GM12873 (cell line): ENCODE results near the gene PRICKLE4.
A peak's percentile ranks its signal among the peaks of the same experiment; 100 is the strongest.

Experiments used
- TF ChIP-seq, protein P1 (sequence below): IDR thresholded peaks from 2 replicates; pipeline ENCODE4 v1.5.1; 2012; ENCODE audit warnings: low read depth, mild to moderate bottlenecking, moderate library complexity, low read length, control low read depth; ENCODE audit not compliant: insufficient read depth; ENCODE audit errors: missing control alignments

The PRICKLE4 gene

GRCh38 chr6:41780551-41781365 lies at the start of gene PRICKLE4:
Gene PRICKLE4 (plus strand): TSS chr6:41780782. CDS start chr6:41783474, 2,692 bp downstream.
- TF ChIP-seq, protein P1, sequence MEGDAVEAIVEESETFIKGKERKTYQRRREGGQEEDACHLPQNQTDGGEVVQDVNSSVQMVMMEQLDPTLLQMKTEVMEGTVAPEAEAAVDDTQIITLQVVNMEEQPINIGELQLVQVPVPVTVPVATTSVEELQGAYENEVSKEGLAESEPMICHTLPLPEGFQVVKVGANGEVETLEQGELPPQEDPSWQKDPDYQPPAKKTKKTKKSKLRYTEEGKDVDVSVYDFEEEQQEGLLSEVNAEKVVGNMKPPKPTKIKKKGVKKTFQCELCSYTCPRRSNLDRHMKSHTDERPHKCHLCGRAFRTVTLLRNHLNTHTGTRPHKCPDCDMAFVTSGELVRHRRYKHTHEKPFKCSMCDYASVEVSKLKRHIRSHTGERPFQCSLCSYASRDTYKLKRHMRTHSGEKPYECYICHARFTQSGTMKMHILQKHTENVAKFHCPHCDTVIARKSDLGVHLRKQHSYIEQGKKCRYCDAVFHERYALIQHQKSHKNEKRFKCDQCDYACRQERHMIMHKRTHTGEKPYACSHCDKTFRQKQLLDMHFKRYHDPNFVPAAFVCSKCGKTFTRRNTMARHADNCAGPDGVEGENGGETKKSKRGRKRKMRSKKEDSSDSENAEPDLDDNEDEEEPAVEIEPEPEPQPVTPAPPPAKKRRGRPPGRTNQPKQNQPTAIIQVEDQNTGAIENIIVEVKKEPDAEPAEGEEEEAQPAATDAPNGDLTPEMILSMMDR = no peak

DNA sequence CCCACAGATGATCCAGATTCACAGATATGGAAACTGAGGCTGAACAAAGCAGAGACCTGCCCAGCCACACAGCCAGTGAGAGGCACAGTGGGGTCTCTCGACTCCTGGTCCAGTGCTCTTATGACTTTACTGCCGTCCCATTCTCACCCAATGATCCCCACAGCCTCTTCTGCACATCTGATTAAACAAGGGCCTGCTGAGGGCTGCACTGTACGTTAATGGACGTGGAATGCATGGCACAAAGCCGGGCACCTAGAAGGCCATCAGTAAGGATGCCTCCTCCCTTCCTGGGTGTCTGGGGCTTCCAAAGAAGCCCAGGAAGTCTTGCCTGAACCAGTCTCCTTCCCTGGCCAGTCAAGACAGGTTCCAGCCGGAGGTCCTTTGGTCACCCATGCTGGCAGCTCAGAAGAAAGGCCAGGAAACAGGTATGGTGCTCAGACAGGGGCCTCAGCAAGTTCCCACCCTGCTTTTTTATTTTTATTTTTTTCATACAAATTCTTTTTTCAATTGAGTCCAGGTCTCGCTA lies 49.0 kb upstream of the PRICKLE4 start:
- TF ChIP-seq, protein P1 = no peak

- TF ChIP-seq, protein P1 = no peak
Measured at GRCh38 chr6:41732149-41732548, 48.4 kb upstream of the PRICKLE4 start.

GRCh38 chr6:41732591-41733359 lies 47.8 kb upstream of the PRICKLE4 start:
- TF ChIP-seq, protein P1 = no peak

- TF ChIP-seq, protein P1 = no peak
Measured at GRCh38 chr6:41733360-41733706, 47.2 kb upstream of the PRICKLE4 start.

DNA sequence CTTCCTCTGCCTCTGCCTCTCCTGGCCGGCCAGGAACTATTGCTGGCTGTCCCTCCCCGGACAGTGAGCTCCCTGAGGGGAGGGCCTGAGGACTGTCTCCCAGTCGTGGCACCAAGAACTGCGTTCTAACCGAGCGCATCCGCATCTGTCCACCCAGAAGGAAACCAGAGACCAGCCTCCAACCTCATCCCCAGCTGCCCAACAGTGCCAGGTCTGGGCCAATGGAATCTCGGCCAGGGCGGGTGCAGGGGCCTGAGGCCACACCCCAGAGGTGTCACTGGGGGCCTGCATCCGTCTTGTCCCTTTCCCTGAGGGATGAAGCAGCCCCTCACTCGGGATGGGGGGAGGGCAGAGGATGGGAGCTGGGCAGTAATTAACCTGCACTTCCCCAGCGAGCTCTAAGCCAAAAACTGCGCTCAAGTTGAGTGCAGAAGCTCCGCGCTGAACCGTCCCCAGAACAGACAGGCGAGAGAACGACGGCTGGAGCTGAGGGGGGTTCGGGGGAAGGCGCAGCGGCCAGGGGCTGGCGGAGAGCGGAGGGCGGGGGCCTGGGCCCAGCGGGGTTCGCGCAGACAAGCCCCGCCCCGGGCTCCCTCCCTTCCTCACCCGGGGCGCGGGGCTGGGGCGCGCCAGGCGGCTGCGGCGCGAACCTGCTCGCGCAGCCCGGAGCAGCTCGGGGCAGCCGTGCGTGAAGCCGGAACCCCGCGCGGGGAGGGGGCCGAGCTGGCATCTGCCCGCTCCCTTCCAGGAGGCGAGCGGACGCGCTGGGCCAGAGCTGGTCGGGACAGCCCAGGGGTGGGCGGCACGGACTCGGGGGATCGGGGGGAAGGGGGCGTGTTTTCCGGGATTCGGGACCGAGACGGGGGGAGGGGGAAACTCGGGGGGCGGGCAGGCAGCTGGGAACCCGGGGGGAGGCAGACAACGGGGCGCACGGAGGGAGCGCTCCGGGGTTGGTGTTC lies 46.6 kb upstream of the PRICKLE4 start:
- TF ChIP-seq, protein P1 = peak; percentile 4
